Dendritic cell treated with granulocyte-macrophage colony-stimulating factor and Interleukin-4, amounts not matched to agents 40 ng/mL and 50 ng/mL, for 4 days (primary cell): Measurements from ENCODE around the gene ADGRG3.

Source experiments
- H3K27ac Mint-ChIP-seq: one replicate; pipeline ENCODE4 v1.8.0; 2022; ENCODE audit warnings: mild to moderate bottlenecking, mixed read lengths
- H3K27me3 Mint-ChIP-seq: one replicate; pipeline ENCODE4 v1.8.0; 2022; ENCODE audit warnings: mild to moderate bottlenecking, mixed read lengths
- H3K36me3 Mint-ChIP-seq: one replicate; pipeline ENCODE4 v1.8.0; 2022; ENCODE audit warnings: low read depth, mixed read lengths
- H3K4me1 Mint-ChIP-seq: one replicate; pipeline ENCODE4 v1.8.0; 2022; ENCODE audit warnings: low read depth, mixed read lengths
- H3K4me3 Mint-ChIP-seq: one replicate; pipeline ENCODE4 v1.8.0; 2022; ENCODE audit warnings: mild to moderate bottlenecking, moderate library complexity, mixed read lengths
- H3K9me3 Mint-ChIP-seq: one replicate; pipeline ENCODE4 v1.8.0; 2022; ENCODE audit warnings: mixed read lengths
- intact Hi-C: fragments of 100-400 bp; cut with micrococcal nuclease; formaldehyde crosslinking; loops from one replicate; pipeline ENCODE4 v1.15.0; 2022

Gene ADGRG3

GRCh38 chr16:57681950-57682728, 14.0 kb downstream of the ADGRG3 start:
- H3K27ac Mint-ChIP-seq, result no peak overlapping the region
- H3K4me3 Mint-ChIP-seq, result no peak overlapping the region
- no peaks in the 10 kb centered on the region for H3K36me3 Mint-ChIP-seq
- intact Hi-C loops, result no loop called here
- H3K4me1 Mint-ChIP-seq, result peaks cover 31% of the 10 kb centered on the region
- peaks cover 10% of the 10 kb centered on the region for H3K27me3 Mint-ChIP-seq
- no peaks in the 10 kb centered on the region for H3K9me3 Mint-ChIP-seq

GRCh38 chr16:57682809-57683635, 14.9 kb downstream of the ADGRG3 start:
- H3K36me3 Mint-ChIP-seq, result no peaks in the 10 kb centered on the region
- H3K27me3 Mint-ChIP-seq, result peaks cover 7% of the 10 kb centered on the region
- H3K4me3 Mint-ChIP-seq, result no peak overlapping the region
- intact Hi-C loops, result no loop called here
- no peak overlapping the region for H3K27ac Mint-ChIP-seq
- H3K9me3 Mint-ChIP-seq, result no peaks in the 10 kb centered on the region
- H3K4me1 Mint-ChIP-seq, result peaks cover 31% of the 10 kb centered on the region

GRCh38 chr16:57683636-57684545, 15.8 kb downstream of the ADGRG3 start:
- peaks cover 10% of the 10 kb centered on the region for H3K27me3 Mint-ChIP-seq
- no peaks in the 10 kb centered on the region for H3K9me3 Mint-ChIP-seq
- intact Hi-C loops, result no loop called here
- peak overlapping the region; percentile 49 for H3K27ac Mint-ChIP-seq
- peaks cover 38% of the 10 kb centered on the region for H3K4me1 Mint-ChIP-seq
- no peak overlapping the region for H3K4me3 Mint-ChIP-seq
- no peaks in the 10 kb centered on the region for H3K36me3 Mint-ChIP-seq

- Mint-ChIP-seq H3K4me3 (no peak overlapping the region), H3K27ac (peak overlapping the region; percentile 49)
These were observed 16.7 kb downstream of the ADGRG3 start for GRCh38 chr16:57684626-57685358.

GRCh38 chr16:57685633-57686032, 17.5 kb downstream of the ADGRG3 start:
- H3K4me3 Mint-ChIP-seq, result no peak overlapping the region
- intact Hi-C loops, result no loop called here
- no peaks in the 10 kb centered on the region for H3K36me3 Mint-ChIP-seq

More at GRCh38 chr16:57684626-57685358, 16.7 kb downstream of the ADGRG3 start:
- Mint-ChIP-seq H3K9me3 (no peaks in the 10 kb centered on the region), H3K36me3 (no peaks in the 10 kb centered on the region), H3K4me1 (peaks cover 42% of the 10 kb centered on the region), H3K27me3 (peaks cover 16% of the 10 kb centered on the region)
- intact Hi-C loops, result no loop called here

GRCh38 chr16:57686577-57686976, 18.5 kb downstream of the ADGRG3 start:
- Mint-ChIP-seq H3K4me3 (no peak overlapping the region), H3K36me3 (no peaks in the 10 kb centered on the region), H3K9me3 (no peaks in the 10 kb centered on the region), H3K27me3 (peaks cover 16% of the 10 kb centered on the region), H3K4me1 (peaks cover 53% of the 10 kb centered on the region), H3K27ac (no peak overlapping the region)
- intact Hi-C loops, result no loop called here

More at GRCh38 chr16:57685633-57686032, 17.5 kb downstream of the ADGRG3 start:
- Mint-ChIP-seq H3K9me3 (no peaks in the 10 kb centered on the region), H3K4me1 (peaks cover 46% of the 10 kb centered on the region), H3K27me3 (peaks cover 16% of the 10 kb centered on the region), H3K27ac (no peak overlapping the region)

- Mint-ChIP-seq H3K4me1 (peaks cover 53% of the 10 kb centered on the region), H3K9me3 (no peaks in the 10 kb centered on the region), H3K4me3 (no peak overlapping the region), H3K27me3 (peaks cover 16% of the 10 kb centered on the region), H3K27ac (no peak overlapping the region), H3K36me3 (no peaks in the 10 kb centered on the region)
- intact Hi-C loops, result no loop called here
These were observed 19.3 kb downstream of the ADGRG3 start for GRCh38 chr16:57687363-57687929.

- H3K9me3 Mint-ChIP-seq, result no peaks in the 10 kb centered on the region
- no peak overlapping the region for H3K4me3 Mint-ChIP-seq
- intact Hi-C loops, result no loop called here
- H3K4me1 Mint-ChIP-seq, result peaks cover 53% of the 10 kb centered on the region
- no peak overlapping the region for H3K27ac Mint-ChIP-seq
- peaks cover 14% of the 10 kb centered on the region for H3K27me3 Mint-ChIP-seq
- no peaks in the 10 kb centered on the region for H3K36me3 Mint-ChIP-seq
These were observed 20.4 kb downstream of the ADGRG3 start for GRCh38 chr16:57688487-57688986.

- intact Hi-C loops, result no loop called here
- H3K27ac Mint-ChIP-seq, result no peak overlapping the region
These were observed 21.1 kb downstream of the ADGRG3 start for GRCh38 chr16:57688987-57689761.

GRCh38 chr16:57689762-57690558, 21.9 kb downstream of the ADGRG3 start:
- Mint-ChIP-seq H3K27ac (no peak overlapping the region), H3K4me1 (peaks cover 46% of the 10 kb centered on the region), H3K36me3 (no peaks in the 10 kb centered on the region), H3K4me3 (no peak overlapping the region), H3K9me3 (no peaks in the 10 kb centered on the region), H3K27me3 (peaks cover 14% of the 10 kb centered on the region)
- intact Hi-C loops, result no loop called here

More at GRCh38 chr16:57688987-57689761, 21.1 kb downstream of the ADGRG3 start:
- Mint-ChIP-seq H3K4me3 (no peak overlapping the region), H3K27me3 (peaks cover 14% of the 10 kb centered on the region), H3K4me1 (peaks cover 49% of the 10 kb centered on the region), H3K36me3 (no peaks in the 10 kb centered on the region), H3K9me3 (no peaks in the 10 kb centered on the region)

GRCh38 chr16:57690782-57691471, 22.8 kb downstream of the ADGRG3 start:
- Mint-ChIP-seq H3K4me3 (no peak overlapping the region), H3K36me3 (no peaks in the 10 kb centered on the region), H3K9me3 (no peaks in the 10 kb centered on the region), H3K27ac (no peak overlapping the region), H3K27me3 (peaks cover 14% of the 10 kb centered on the region), H3K4me1 (peaks cover 54% of the 10 kb centered on the region)
- intact Hi-C loops, result no loop called here
